ENCODE data around the gene SMIM33. TPM values are rescaled to one million over a fixed set of nuclear protein-coding genes. Genes with fewer than 3 reads are reported as not detected.

Gene SMIM33
- total and polyA plus RNA-seq, 2 of the 13 experiments (the other 11 are each of a cell fraction or from before 2014, with no cell fraction given): not detected

DNA sequence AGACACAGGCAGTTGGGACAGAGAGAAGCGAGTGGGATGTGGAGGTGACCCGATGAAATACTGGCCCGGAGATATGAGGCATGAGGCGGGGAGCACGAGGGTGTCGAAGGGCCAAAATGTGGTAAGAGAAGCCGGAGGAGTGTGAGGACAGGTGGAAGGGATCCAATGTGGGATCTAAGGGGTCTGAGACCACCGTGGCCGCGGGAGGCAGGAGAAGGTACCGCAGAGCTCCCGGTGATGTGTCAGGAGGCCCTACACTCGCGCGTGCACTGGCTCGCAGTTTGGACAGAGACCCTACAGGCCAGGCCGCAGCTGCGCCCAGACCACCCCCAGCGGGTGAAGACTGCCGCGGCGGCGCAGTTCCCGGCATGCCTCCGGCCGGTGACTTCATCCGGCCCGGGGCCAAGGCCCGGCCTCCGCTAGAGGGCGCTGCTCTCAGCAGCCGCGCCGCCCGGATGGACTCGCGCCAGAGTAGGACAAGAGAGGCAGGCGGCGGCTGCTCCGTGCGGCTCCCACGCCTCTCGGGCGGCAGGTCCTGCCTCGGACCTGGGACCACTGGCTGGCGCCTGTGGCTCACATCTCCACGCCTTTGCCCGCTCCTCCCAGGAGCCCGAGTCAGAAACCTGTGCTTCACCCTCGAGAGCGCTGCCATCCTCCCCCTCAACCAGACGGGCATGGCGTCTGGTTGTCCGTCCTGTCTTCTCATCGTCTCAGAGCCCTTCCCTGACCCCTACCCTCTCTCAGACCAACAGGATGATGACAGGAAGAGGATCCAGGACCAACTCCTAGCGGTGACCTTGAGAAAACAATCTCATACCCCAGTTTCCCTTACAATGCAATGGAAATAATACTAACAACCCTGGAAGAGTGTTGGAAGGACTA lies 47.1 kb downstream of the SMIM33 start (continued):
- TF ChIP-seq, protein P1, sequence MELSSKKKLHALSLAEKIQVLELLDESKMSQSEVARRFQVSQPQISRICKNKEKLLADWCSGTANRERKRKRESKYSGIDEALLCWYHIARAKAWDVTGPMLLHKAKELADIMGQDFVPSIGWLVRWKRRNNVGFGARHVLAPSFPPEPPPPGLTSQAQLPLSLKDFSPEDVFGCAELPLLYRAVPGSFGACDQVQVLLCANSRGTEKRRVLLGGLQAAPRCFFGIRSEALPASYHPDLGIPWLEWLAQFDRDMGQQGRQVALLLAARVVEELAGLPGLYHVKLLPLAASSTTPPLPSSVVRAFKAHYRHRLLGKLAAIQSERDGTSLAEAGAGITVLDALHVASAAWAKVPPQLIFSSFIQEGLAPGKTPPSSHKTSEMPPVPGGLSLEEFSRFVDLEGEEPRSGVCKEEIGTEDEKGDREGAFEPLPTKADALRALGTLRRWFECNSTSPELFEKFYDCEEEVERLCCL (CRISPR knock-in tag; IDR thresholded peaks at IDR 0.05; ENCODE audit: borderline replicate concordance): no peak
- TF ChIP-seq ZNF292 (CRISPR knock-in tag; IDR thresholded peaks at IDR 0.05; ENCODE audit: borderline replicate concordance, low read depth) (peak; percentile 48; the same call in 1 of the 2 replicates), PLRG1 (conservative IDR thresholded peaks at IDR 0.05) (no peak), KMT2B (CRISPR knock-in tag; IDR thresholded peaks at IDR 0.05) (peak; percentile 58; the same call in 1 of the 2 replicates), ELF1 (CRISPR knock-in tag; IDR thresholded peaks at IDR 0.05) (peak; percentile 44; the same call in 1 of the 2 replicates), EEA1 (CRISPR knock-in tag; IDR thresholded peaks at IDR 0.05; ENCODE audit: borderline replicate concordance) (no peak; the same call in 1 of the 2 replicates), JARID2 (CRISPR knock-in tag; IDR thresholded peaks at IDR 0.05; ENCODE audit: insufficient replicate concordance) (peak; percentile 24), NFIC (IDR thresholded peaks at IDR 0.05; ENCODE audit: low read length) (no peak; the same call in 1 of the 2 replicates), ZNF3 (CRISPR knock-in tag; IDR thresholded peaks at IDR 0.05) (no peak), NKX3-1 (CRISPR knock-in tag; IDR thresholded peaks at IDR 0.05) (no peak), TP53 (CRISPR knock-in tag; conservative IDR thresholded peaks at IDR 0.05) (no peak), ZNF10 (CRISPR knock-in tag; IDR thresholded peaks at IDR 0.05; ENCODE audit: borderline replicate concordance, low read depth) (no peak), ZNF333 (CRISPR knock-in tag; IDR thresholded peaks at IDR 0.05; ENCODE audit: borderline replicate concordance) (peak; percentile 60; the same call in 1 of the 2 replicates), ZBTB37 (CRISPR knock-in tag; IDR thresholded peaks at IDR 0.05) (no peak), FOXA1 (IDR thresholded peaks at IDR 0.05) (no peak), FOXA1 (CRISPR knock-in tag; IDR thresholded peaks at IDR 0.05) (0 out of 2 replicates have a peak, but pooled peaks have one; percentile 4), KLF6 (CRISPR knock-in tag; IDR thresholded peaks at IDR 0.05) (peak; percentile 65; the same call in 1 of the 2 replicates), HMG20B (CRISPR knock-in tag; conservative IDR thresholded peaks at IDR 0.05) (peak; percentile 30), ZNF20 (CRISPR knock-in tag; IDR thresholded peaks at IDR 0.05) (no peak), TCF7L2 (IDR thresholded peaks at IDR 0.05; ENCODE audit: low read depth, low read length) (no peak), NFKB2 (CRISPR knock-in tag; IDR thresholded peaks at IDR 0.05; ENCODE audit: borderline replicate concordance) (peak; percentile 87), KDM3A (CRISPR knock-in tag; IDR thresholded peaks at IDR 0.05; ENCODE audit: low read depth) (peak; percentile 96)
- TF ChIP-seq, protein P2, sequence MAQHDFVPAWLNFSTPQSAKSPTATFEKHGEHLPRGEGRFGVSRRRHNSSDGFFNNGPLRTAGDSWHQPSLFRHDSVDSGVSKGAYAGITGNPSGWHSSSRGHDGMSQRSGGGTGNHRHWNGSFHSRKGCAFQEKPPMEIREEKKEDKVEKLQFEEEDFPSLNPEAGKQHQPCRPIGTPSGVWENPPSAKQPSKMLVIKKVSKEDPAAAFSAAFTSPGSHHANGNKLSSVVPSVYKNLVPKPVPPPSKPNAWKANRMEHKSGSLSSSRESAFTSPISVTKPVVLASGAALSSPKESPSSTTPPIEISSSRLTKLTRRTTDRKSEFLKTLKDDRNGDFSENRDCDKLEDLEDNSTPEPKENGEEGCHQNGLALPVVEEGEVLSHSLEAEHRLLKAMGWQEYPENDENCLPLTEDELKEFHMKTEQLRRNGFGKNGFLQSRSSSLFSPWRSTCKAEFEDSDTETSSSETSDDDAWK (CRISPR knock-in tag; IDR thresholded peaks at IDR 0.05): no peak
- TF ChIP-seq, protein P3, sequence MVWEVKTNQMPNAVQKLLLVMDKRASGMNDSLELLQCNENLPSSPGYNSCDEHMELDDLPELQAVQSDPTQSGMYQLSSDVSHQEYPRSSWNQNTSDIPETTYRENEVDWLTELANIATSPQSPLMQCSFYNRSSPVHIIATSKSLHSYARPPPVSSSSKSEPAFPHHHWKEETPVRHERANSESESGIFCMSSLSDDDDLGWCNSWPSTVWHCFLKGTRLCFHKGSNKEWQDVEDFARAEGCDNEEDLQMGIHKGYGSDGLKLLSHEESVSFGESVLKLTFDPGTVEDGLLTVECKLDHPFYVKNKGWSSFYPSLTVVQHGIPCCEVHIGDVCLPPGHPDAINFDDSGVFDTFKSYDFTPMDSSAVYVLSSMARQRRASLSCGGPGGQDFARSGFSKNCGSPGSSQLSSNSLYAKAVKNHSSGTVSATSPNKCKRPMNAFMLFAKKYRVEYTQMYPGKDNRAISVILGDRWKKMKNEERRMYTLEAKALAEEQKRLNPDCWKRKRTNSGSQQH (CRISPR knock-in tag; IDR thresholded peaks at IDR 0.05; ENCODE audit: low read depth): no peak

Measured in HepG2 (cell line).